Activated CD4-positive, alpha-beta T cell treated with anti-CD3 and anti-CD28 coated beads, Interleukin-2, Interleukin-6, amounts not matched to agents 100 ng/mL and 50 ng/mL, durations not matched to agents 16 hours and 8 hours (primary cell): ENCODE data around the gene SAMD14.

Experiments used
- DNase-seq: peaks from one replicate; pipeline ENCODE4 v3.0.0-alpha.2; 2020

The SAMD14 gene

GRCh38 chr17:50147841-50148225 lies 17.9 kb upstream of the SAMD14 start:
- DNase-seq, result no peak

GRCh38 chr17:50146927-50147665 lies 17.1 kb upstream of the SAMD14 start:
- peak; percentile 19 for DNase-seq

GRCh38 chr17:50146230-50146926 lies 16.4 kb upstream of the SAMD14 start:
- DNase-seq, result peak; percentile 43

- DNase-seq, result no peak
Measured at GRCh38 chr17:50145532-50146229, 15.7 kb upstream of the SAMD14 start.

- peak; percentile 24 for DNase-seq
Measured at GRCh38 chr17:50144845-50145531, 15.0 kb upstream of the SAMD14 start.

- DNase-seq, result no peak
Measured at GRCh38 chr17:50144355-50144754, 14.4 kb upstream of the SAMD14 start.

- DNase-seq, result no peak
Measured at GRCh38 chr17:50143461-50144176, 13.7 kb upstream of the SAMD14 start.

- peak; percentile 23 for DNase-seq
Measured at GRCh38 chr17:50141745-50142110, 11.8 kb upstream of the SAMD14 start.

GRCh38 chr17:50141026-50141744 lies 11.2 kb upstream of the SAMD14 start:
- no peak for DNase-seq

GRCh38 chr17:50139950-50140885 lies 10.3 kb upstream of the SAMD14 start:
- DNase-seq, result peak; percentile 89

- no peak for DNase-seq
Measured at GRCh38 chr17:50139185-50139783, 9.3 kb upstream of the SAMD14 start.

GRCh38 chr17:50137042-50137441 lies 7.1 kb upstream of the SAMD14 start:
- no peak for DNase-seq

- no peak for DNase-seq
Measured at GRCh38 chr17:50136096-50136687, 6.2 kb upstream of the SAMD14 start.

- DNase-seq, result no peak
Measured at GRCh38 chr17:50135316-50136095, 5.5 kb upstream of the SAMD14 start.

- no peak for DNase-seq
Measured at GRCh38 chr17:50134206-50135110, 4.5 kb upstream of the SAMD14 start.

- no peak for DNase-seq
Measured at GRCh38 chr17:50133769-50134099, 3.8 kb upstream of the SAMD14 start.

- DNase-seq, result no peak
Measured at GRCh38 chr17:50133028-50133768, 3.2 kb upstream of the SAMD14 start.
